HEK293 (cell line): ENCODE data around the gene EYA2.

Experiments used
- CTCF ChIA-PET: fragments of 350-600 bp; formaldehyde crosslinking; extraction: SDS; loops from one replicate; lab custom pipeline; 2021; ENCODE audit warnings: antibody characterized with exemption; lab: Yijun Ruan, JAX
- POLR2A ChIA-PET: fragments of 300-600 bp; formaldehyde crosslinking; extraction: SDS; loops from one replicate; lab custom pipeline; 2020; ENCODE audit warnings: antibody characterized with exemption, inconsistent platforms; lab: Yijun Ruan, JAX
- H3K27ac ChIP-seq: fragments of 200-500 bp; sonication (Bioruptor generic); 2 replicates; pipeline ENCODE4 v1.5.1; 2014; ENCODE audit warnings: low read depth, low read length, control low read depth, inconsistent platforms; ENCODE audit errors: extremely low read depth
- H3K36me3 ChIP-seq, 2 experiments: fragments of 200-500 bp in 1 of 2; sonication (Bioruptor generic) in 1 of 2; 1 replicate in 1 of 2; 2 replicates in 1 of 2; pipeline ENCODE4 v1.5.1; 2014 to 2017; ENCODE audit warnings: inconsistent platforms in 2 of 2, low read length in 2 of 2; ENCODE audit not compliant: control insufficient read depth in 2 of 2, insufficient read depth in 1 of 2
- H3K4me1 ChIP-seq: fragments of 200-500 bp; sonication (Bioruptor generic); 2 replicates; pipeline ENCODE4 v1.5.1; 2014; ENCODE audit warnings: mild to moderate bottlenecking, low read length, inconsistent platforms; ENCODE audit not compliant: control insufficient read depth, insufficient read depth
- H3K4me3 ChIP-seq: 2 replicates; pipeline ENCODE4 v1.5.1; 2011; ENCODE audit warnings: low read depth, mild to moderate bottlenecking, control low read depth, low read length, moderate library complexity
- H3K9me3 ChIP-seq: fragments of 200-500 bp; sonication (Bioruptor generic); 2 replicates; pipeline ENCODE4 v1.5.1; 2014; ENCODE audit warnings: low read depth, low read length, inconsistent platforms; ENCODE audit not compliant: control insufficient read depth, insufficient read depth
- ATF2 ChIP-seq: fragments of 450-650 bp; formaldehyde crosslinking; IDR thresholded peaks from 2 replicates; pipeline ENCODE4 v1.5.1; 2016; ENCODE audit warnings: missing biosample characterization, missing genetic modification characterization, low read depth
- BCL11A ChIP-seq: fragments of 450-650 bp; formaldehyde crosslinking; IDR thresholded peaks from 2 replicates; pipeline ENCODE4 v1.5.1; 2016; ENCODE audit warnings: low read depth, missing biosample characterization, missing genetic modification characterization
- EGR2 ChIP-seq: fragments of 450-650 bp; formaldehyde crosslinking; IDR thresholded peaks from 2 replicates; pipeline ENCODE4 v1.5.1; 2016; ENCODE audit warnings: low read depth, missing biosample characterization, missing genetic modification characterization
- GLI4 ChIP-seq: fragments of 450-650 bp; formaldehyde crosslinking; IDR thresholded peaks from 2 replicates; pipeline ENCODE4 v1.5.1; 2016; ENCODE audit warnings: missing biosample characterization, missing genetic modification characterization
- GLIS1 ChIP-seq: fragments of 450-650 bp; formaldehyde crosslinking; IDR thresholded peaks from 2 replicates; pipeline ENCODE4 v1.5.1; 2016; ENCODE audit warnings: missing biosample characterization, missing genetic modification characterization
- PRDM1 ChIP-seq: fragments of 450-650 bp; formaldehyde crosslinking; IDR thresholded peaks from 2 replicates; pipeline ENCODE4; 2016; ENCODE audit warnings: missing biosample characterization, missing genetic modification characterization
- ZBTB21 ChIP-seq: fragments of 450-650 bp; formaldehyde crosslinking; IDR thresholded peaks from 2 replicates; pipeline ENCODE4 v1.5.1; 2017; ENCODE audit warnings: missing biosample characterization, missing genetic modification characterization
- ZBTB48 ChIP-seq: fragments of 450-650 bp; formaldehyde crosslinking; IDR thresholded peaks from 2 replicates; pipeline ENCODE4 v1.5.1; 2016; ENCODE audit warnings: missing biosample characterization, missing genetic modification characterization
- ZBTB6 ChIP-seq: fragments of 450-650 bp; formaldehyde crosslinking; IDR thresholded peaks from 2 replicates; pipeline ENCODE4 v1.5.1; 2017; ENCODE audit warnings: missing biosample characterization, missing genetic modification characterization
- ZFP69B ChIP-seq: fragments of 450-650 bp; formaldehyde crosslinking; IDR thresholded peaks from 2 replicates; pipeline ENCODE4 v1.5.1; 2016; ENCODE audit warnings: missing biosample characterization, missing genetic modification characterization
- ZNF184 ChIP-seq: fragments of 450-650 bp; IDR thresholded peaks from 2 replicates; pipeline ENCODE4 v1.5.1; 2018; ENCODE audit warnings: missing biosample characterization, mild to moderate bottlenecking, missing genetic modification characterization
- ZNF585B ChIP-seq: fragments of 450-650 bp; formaldehyde crosslinking; IDR thresholded peaks from 2 replicates; pipeline ENCODE4 v1.5.1; 2016; ENCODE audit warnings: missing biosample characterization, missing genetic modification characterization
- ZNF654 ChIP-seq: fragments of 450-650 bp; formaldehyde crosslinking; IDR thresholded peaks from 2 replicates; pipeline ENCODE4 v1.5.1; 2016; ENCODE audit warnings: low read depth, missing biosample characterization, missing genetic modification characterization
- ZNF658 ChIP-seq: fragments of 450-650 bp; formaldehyde crosslinking; IDR thresholded peaks from 2 replicates; pipeline ENCODE4; 2016; ENCODE audit warnings: missing biosample characterization, missing genetic modification characterization
- TF ChIP-seq, protein P1 (sequence below): fragments of 450-650 bp; formaldehyde crosslinking; IDR thresholded peaks from 2 replicates; pipeline ENCODE4 v1.5.1; 2016; ENCODE audit warnings: missing biosample characterization, missing genetic modification characterization

EYA2 gene

DNA sequence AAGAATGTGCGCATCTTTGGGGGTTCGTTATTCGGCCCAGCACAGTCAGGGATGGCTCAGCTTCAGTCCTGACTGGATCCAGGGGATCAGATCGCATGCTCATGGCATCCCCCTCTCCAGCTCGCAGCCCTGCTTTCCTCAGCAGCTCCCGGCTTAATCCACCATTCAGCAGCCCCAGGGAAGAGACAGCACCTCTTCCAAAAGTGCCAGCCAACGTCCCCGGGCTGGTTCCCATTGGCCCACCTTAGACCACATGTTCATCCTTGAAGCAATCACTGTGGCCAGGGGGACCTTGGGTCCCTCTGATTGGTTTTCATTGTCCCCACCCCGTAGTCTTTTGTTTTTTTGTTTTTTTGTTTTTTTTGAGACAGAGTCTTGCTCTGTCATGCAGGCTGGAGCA, 273.2 kb downstream of the EYA2 start (continued):
- TF ChIP-seq ZBTB6 (tag by site-specific recombination) (no peak), ZNF585B (tag by site-specific recombination) (no peak)
- TF ChIP-seq, protein P1, sequence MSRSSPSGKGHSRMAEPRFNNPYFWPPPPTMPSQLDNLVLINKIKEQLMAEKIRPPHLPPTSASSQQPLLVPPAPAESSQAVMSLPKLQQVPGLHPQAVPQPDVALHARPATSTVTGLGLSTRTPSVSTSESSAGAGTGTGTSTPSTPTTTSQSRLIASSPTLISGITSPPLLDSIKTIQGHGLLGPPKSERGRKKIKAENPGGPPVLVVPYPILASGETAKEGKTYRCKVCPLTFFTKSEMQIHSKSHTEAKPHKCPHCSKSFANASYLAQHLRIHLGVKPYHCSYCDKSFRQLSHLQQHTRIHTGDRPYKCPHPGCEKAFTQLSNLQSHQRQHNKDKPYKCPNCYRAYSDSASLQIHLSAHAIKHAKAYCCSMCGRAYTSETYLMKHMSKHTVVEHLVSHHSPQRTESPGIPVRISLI (tag by site-specific recombination): no peak

DNA sequence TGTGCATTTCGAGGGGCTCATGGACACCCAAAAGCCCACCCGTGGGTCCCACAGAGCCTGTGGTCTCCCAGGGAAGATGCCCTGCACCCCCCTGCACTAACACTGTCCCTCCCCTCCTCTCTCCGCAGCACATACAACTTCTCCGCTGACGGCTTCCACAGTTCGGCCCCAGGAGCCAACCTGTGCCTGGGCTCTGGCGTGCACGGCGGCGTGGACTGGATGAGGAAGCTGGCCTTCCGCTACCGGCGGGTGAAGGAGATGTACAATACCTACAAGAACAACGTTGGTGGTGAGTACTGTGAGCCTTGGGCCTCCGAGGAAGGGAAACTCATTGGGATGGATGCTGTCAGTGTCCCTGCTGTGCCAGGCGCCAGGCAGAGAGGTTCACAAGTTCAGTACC, 277.9 kb downstream of the EYA2 start:
- Histone ChIP-seq H3K4me3 (no peak overlapping the region), H3K9me3 (no peaks in the 10 kb centered on the region), H3K36me3 (peaks cover 0 to 8% of the 10 kb centered on the region in 2 experiments; a peak in 1 of 3 replicates), H3K4me1 (no peaks in the 10 kb centered on the region), H3K27ac (no peak overlapping the region)
- no peak for TF ChIP-seq ZNF184 (tag by site-specific recombination)
- TF ChIP-seq EGR2 (tag by site-specific recombination): no peak
- no peak for TF ChIP-seq ATF2 (tag by site-specific recombination)
- TF ChIP-seq ZFP69B (tag by site-specific recombination): no peak
- no peak for TF ChIP-seq ZBTB48 (tag by site-specific recombination)
- TF ChIP-seq BCL11A (tag by site-specific recombination): no peak
- no peak for TF ChIP-seq ZBTB21 (tag by site-specific recombination)
- no peak for TF ChIP-seq PRDM1 (tag by site-specific recombination)
- no peak for TF ChIP-seq GLI4 (tag by site-specific recombination)
- TF ChIP-seq ZNF658 (tag by site-specific recombination): no peak
- POLR2A ChIA-PET: no interaction called here
- CTCF ChIA-PET: interaction anchor here (0.6 to 0.7 kb wide), 2 partner anchors 181 to 263 kb away, joined by 3 to 4 read pairs; no protein-coding TSS in a partner anchor

- Histone ChIP-seq H3K4me3 (no peak overlapping the region), H3K4me1 (no peaks in the 10 kb centered on the region), H3K36me3 (peaks cover 0 to 8% of the 10 kb centered on the region in 2 experiments; a peak in 1 of 3 replicates), H3K9me3 (no peaks in the 10 kb centered on the region), H3K27ac (no peak overlapping the region)
- ChIA-PET CTCF (interaction anchor here (0.7 kb wide), 1 partner anchor 168 kb away, joined by 3 read pairs; no protein-coding TSS in a partner anchor), POLR2A (no interaction called here)
- TF ChIP-seq ZNF654 (tag by site-specific recombination) (no peak), ZBTB6 (tag by site-specific recombination) (0 out of 2 replicates have a peak, but pooled peaks have one; percentile 25), GLIS1 (tag by site-specific recombination) (0 out of 2 replicates have a peak, but pooled peaks have one; percentile 9)
Observed at GRCh38 chr20:47173596-47174216, 279.1 kb downstream of the EYA2 start.
